ENCODE data around the gene LAMP2.
"Not testable (repeated sequence)": the region's sequence is repeated elsewhere in the genome, so short reads cannot be mapped to it uniquely, and the experiment has no call there.

Gene LAMP2

GRCh38 chrX:120476714-120477113 lies 7.6 kb upstream of the LAMP2 start:
- Mint-ChIP-seq H3K4me3 (no peak overlapping the region), H3K4me1 (no peaks in the 10 kb centered on the region), H3K36me3 (ENCODE audit: low read depth) (no peaks in the 10 kb centered on the region), H3K9me3 (peaks cover 39% of the 10 kb centered on the region), H3K27me3 (ENCODE audit: low read depth, poor library complexity) (peaks cover 7% of the 10 kb centered on the region), H3K27ac (no peak overlapping the region)
- DNase-seq = no peak
- TF ChIP-seq CTCF (IDR thresholded peaks at IDR 0.05) = no peak

GRCh38 chrX:120475447-120475846 lies 6.4 kb upstream of the LAMP2 start:
- not testable (repeated sequence) for H3K4me3 Mint-ChIP-seq; H3K36me3 Mint-ChIP-seq (ENCODE audit: low read depth); H3K27ac Mint-ChIP-seq; DNase-seq; H3K4me1 Mint-ChIP-seq; H3K27me3 Mint-ChIP-seq (ENCODE audit: low read depth, poor library complexity)
- H3K9me3 Mint-ChIP-seq = peaks cover 44% of the 10 kb centered on the region
- TF ChIP-seq CTCF (IDR thresholded peaks at IDR 0.05) = peak; percentile 59

- DNase-seq = no peak
- Mint-ChIP-seq H3K36me3 (ENCODE audit: low read depth) (no peaks in the 10 kb centered on the region), H3K4me1 (no peaks in the 10 kb centered on the region), H3K27me3 (ENCODE audit: low read depth, poor library complexity) (peaks cover 7% of the 10 kb centered on the region), H3K9me3 (peaks cover 47% of the 10 kb centered on the region), H3K27ac (no peak overlapping the region), H3K4me3 (no peak overlapping the region)
- no peak for TF ChIP-seq CTCF (IDR thresholded peaks at IDR 0.05)
Observed at GRCh38 chrX:120474085-120474484, 5.0 kb upstream of the LAMP2 start.

- peak overlapping the region; percentile 60 for H3K4me3 Mint-ChIP-seq
Observed at GRCh38 chrX:120469657-120470056, 561 bp upstream of the LAMP2 start.

GRCh38 chrX:120468479-120468824 lies 644 bp downstream of the LAMP2 start:
- peak overlapping the region; percentile 97 for H3K27ac Mint-ChIP-seq
- TF ChIP-seq CTCF (IDR thresholded peaks at IDR 0.05) = no peak
- H3K4me1 Mint-ChIP-seq = peaks cover 15% of the 10 kb centered on the region
- DNase-seq = no peak
- H3K36me3 Mint-ChIP-seq (ENCODE audit: low read depth) = no peaks in the 10 kb centered on the region
- H3K9me3 Mint-ChIP-seq = peaks cover 41% of the 10 kb centered on the region
- no peaks in the 10 kb centered on the region for H3K27me3 Mint-ChIP-seq (ENCODE audit: low read depth, poor library complexity)
- peak overlapping the region; percentile 93 for H3K4me3 Mint-ChIP-seq

More at GRCh38 chrX:120469657-120470056, 561 bp upstream of the LAMP2 start:
- H3K36me3 Mint-ChIP-seq (ENCODE audit: low read depth); H3K27ac Mint-ChIP-seq; DNase-seq; H3K27me3 Mint-ChIP-seq (ENCODE audit: low read depth, poor library complexity): not testable (repeated sequence)
- H3K9me3 Mint-ChIP-seq = peaks cover 51% of the 10 kb centered on the region
- peaks cover 15% of the 10 kb centered on the region for H3K4me1 Mint-ChIP-seq

GRCh38 chrX:120468071-120468470 lies 1.0 kb downstream of the LAMP2 start:
- Mint-ChIP-seq H3K36me3 (ENCODE audit: low read depth) (no peaks in the 10 kb centered on the region), H3K4me1 (peaks cover 15% of the 10 kb centered on the region), H3K27ac (peak overlapping the region; percentile 97), H3K9me3 (peaks cover 38% of the 10 kb centered on the region), H3K27me3 (ENCODE audit: low read depth, poor library complexity) (no peaks in the 10 kb centered on the region), H3K4me3 (peak overlapping the region; percentile 93)
- DNase-seq = no peak
- TF ChIP-seq CTCF (IDR thresholded peaks at IDR 0.05) = no peak
